HG02870 (cell line): ENCODE results near the gene FLOT1.

ENCODE experiments used
- ATAC-seq: cut with Tn5 transposase; IDR thresholded peaks from one replicate; pipeline ENCODE4 v1.9.1; 2021; ENCODE audit warnings: mild to moderate bottlenecking, moderate library complexity; ENCODE audit not compliant: unreplicated experiment

The FLOT1 gene

GRCh38 chr6:30747902-30748769, 5.6 kb upstream of the FLOT1 start:
- ATAC-seq, result no peak

GRCh38 chr6:30747300-30747687, 4.8 kb upstream of the FLOT1 start:
- no peak for ATAC-seq

- peak; percentile 29 for ATAC-seq
Observed at GRCh38 chr6:30744054-30744805, 1.7 kb upstream of the FLOT1 start, which contains the start of gene IER3. Gene IER3, minus strand, starts transcription at chr6:30744547. Its CDS starts 29 bp downstream, at chr6:30744518.

GRCh38 chr6:30743099-30744053, 889 bp upstream of the FLOT1 start:
- peak; percentile 21 for ATAC-seq

GRCh38 chr6:30741789-30742315, 635 bp downstream of the FLOT1 start:
- no peak for ATAC-seq

- no peak for ATAC-seq
Observed at GRCh38 chr6:30741063-30741779, 1.3 kb downstream of the FLOT1 start.

- ATAC-seq, result no peak
Observed at GRCh38 chr6:30740540-30740870, 2.0 kb downstream of the FLOT1 start.

GRCh38 chr6:30738532-30738931, 4.0 kb downstream of the FLOT1 start:
- ATAC-seq, result no peak

- ATAC-seq, result no peak
Observed at GRCh38 chr6:30735668-30736314, 6.7 kb downstream of the FLOT1 start.

- ATAC-seq, result no peak
Observed at GRCh38 chr6:30732237-30732943, 10.1 kb downstream of the FLOT1 start.

- ATAC-seq, result no peak
Observed at GRCh38 chr6:30730601-30731435, 11.7 kb downstream of the FLOT1 start.

GRCh38 chr6:30727920-30728553, 14.4 kb downstream of the FLOT1 start:
- no peak for ATAC-seq

GRCh38 chr6:30726506-30727413, 15.7 kb downstream of the FLOT1 start:
- no peak for ATAC-seq

- ATAC-seq, result no peak
Observed at GRCh38 chr6:30725713-30726505, 16.6 kb downstream of the FLOT1 start.

GRCh38 chr6:30724906-30725667, 17.4 kb downstream of the FLOT1 start:
- no peak for ATAC-seq
